Natural killer cell (primary cell): ENCODE measurements around the gene LRCH3. TPM values are rescaled to one million over a fixed set of nuclear protein-coding genes. Genes with fewer than 3 reads are reported as not detected.

Experiments
- ATAC-seq, 3 donors: fragments of 150-1000 bp in 2 of 3; fragments of 200-7000 bp in 1 of 3; cut with Tn5 transposase; 1 replicate in 1 of 3; 2 replicates in 2 of 3; pipeline ENCODE4 v1.10.0; 2021; ENCODE audit warnings: mild to moderate bottlenecking in 2 of 3, moderate library complexity in 2 of 3
- DNase-seq, 2 donors: peaks; one replicate each; pipeline versions ENCODE4 v3.0.0 to v3.0.0-alpha.2; 2013 to 2021; ENCODE audit warnings: mixed read lengths in 1 of 2
- H3K27ac ChIP-seq: one replicate; pipeline ENCODE4 v1.5.1; 2013; ENCODE audit warnings: mild to moderate bottlenecking, low read length
- H3K27me3 ChIP-seq: one replicate; pipeline ENCODE4 v1.6.1; 2013; ENCODE audit warnings: low read length; ENCODE audit not compliant: control insufficient read depth, insufficient read depth
- H3K36me3 ChIP-seq: one replicate; pipeline ENCODE4 v1.6.1; 2013; ENCODE audit warnings: low read length; ENCODE audit not compliant: control insufficient read depth, insufficient read depth
- H3K4me1 ChIP-seq: one replicate; pipeline ENCODE4 v1.6.1; 2013; ENCODE audit warnings: low read length; ENCODE audit not compliant: control insufficient read depth, insufficient read depth
- H3K4me3 ChIP-seq: one replicate; pipeline ENCODE4 v1.5.1; 2013; ENCODE audit warnings: low read length
- H3K9me3 ChIP-seq: one replicate; pipeline ENCODE4 v1.6.1; 2013; ENCODE audit warnings: low read length; ENCODE audit not compliant: control insufficient read depth, insufficient read depth
- H3K27ac Mint-ChIP-seq, 2 donors: one replicate each; pipeline ENCODE4 v1.8.0; 2022; ENCODE audit warnings: mild to moderate bottlenecking in 2 of 2, mixed read lengths in 2 of 2, moderate library complexity in 1 of 2
- H3K27me3 Mint-ChIP-seq, 2 donors: one replicate each; pipeline ENCODE4 v1.8.0; 2022; ENCODE audit warnings: low read depth in 2 of 2, mixed read lengths in 2 of 2
- H3K36me3 Mint-ChIP-seq: one replicate; pipeline ENCODE4 v1.8.0; 2022; ENCODE audit warnings: mixed read lengths
- H3K4me1 Mint-ChIP-seq, 2 donors: one replicate each; pipeline ENCODE4 v1.8.0; 2022; ENCODE audit warnings: mixed read lengths in 2 of 2
- H3K4me3 Mint-ChIP-seq: one replicate; pipeline ENCODE4 v1.8.0; 2022; ENCODE audit warnings: mild to moderate bottlenecking, moderate library complexity, mixed read lengths
- H3K9me3 Mint-ChIP-seq, 2 donors: one replicate each; pipeline ENCODE4 v1.8.0; 2022; ENCODE audit warnings: mixed read lengths in 2 of 2
- CTCF ChIP-seq: fragments of 200-600 bp; IDR thresholded peaks from one replicate; pipeline ENCODE4 v1.8.0; 2022; ENCODE audit warnings: antibody characterized with exemption
- WGBS: methylation state at CpG from one replicate; pipeline ENCODE4 v1.1.7; 2013; ENCODE audit warnings: missing lambda C conversion rate; ENCODE audit not compliant: insufficient coverage; 5-methylcytosine and 5-hydroxymethylcytosine counted together
- intact Hi-C: fragments of 100-400 bp; cut with micrococcal nuclease; formaldehyde crosslinking; loops from one replicate; pipeline ENCODE4 v1.14.2; 2022
- total RNA-seq, 4 donors: library from RNA; stranded (reverse); fragments of 120-200 nt in 1 of 4; gene quantifications; one replicate each; pipeline versions ENCODE4 v1.2.3 to v1.2.4, GENCODE V29; 2013 to 2022

Gene LRCH3
- total RNA-seq, 3 donors from 2014 or later (not counting 1 experiment from before 2014, with no cell fraction given) = 68.1 to 90.5 (median 90.3) TPM

- H3K27ac Mint-ChIP-seq = no peak overlapping the region
- H3K27me3 Mint-ChIP-seq = peaks cover 0 to 3% of the 10 kb centered on the region in 2 donors
- 95% methylated on average over 4 of the region's 4 CpGs for WGBS
- no peak for TF ChIP-seq CTCF
- ATAC-seq = no peak
- intact Hi-C loops = no loop called here
- H3K4me3 ChIP-seq = no peak overlapping the region
- H3K36me3 Mint-ChIP-seq = no peaks in the 10 kb centered on the region
- no peaks in the 10 kb centered on the region for H3K36me3 ChIP-seq
- no peaks in the 10 kb centered on the region for H3K27me3 ChIP-seq
- no peaks in the 10 kb centered on the region for H3K9me3 Mint-ChIP-seq
- no peak for DNase-seq
- H3K4me1 ChIP-seq = peaks cover 12% of the 10 kb centered on the region
- peaks cover 23 to 27% of the 10 kb centered on the region in 2 donors for H3K4me1 Mint-ChIP-seq
- no peaks in the 10 kb centered on the region for H3K9me3 ChIP-seq
- no peak overlapping the region for H3K27ac ChIP-seq
- H3K4me3 Mint-ChIP-seq = no peak overlapping the region
These were observed 44.2 kb upstream of the LRCH3 start for GRCh38 chr3:197746801-197747237.

- no peak for TF ChIP-seq CTCF
- Histone ChIP-seq H3K4me1 (peaks cover 16% of the 10 kb centered on the region), H3K27me3 (no peaks in the 10 kb centered on the region), H3K9me3 (no peaks in the 10 kb centered on the region), H3K36me3 (no peaks in the 10 kb centered on the region), H3K4me3 (peak overlapping the region; percentile 86), H3K27ac (peak overlapping the region; percentile 73)
- Mint-ChIP-seq H3K27me3 (no peaks in the 10 kb centered on the region), H3K9me3 (no peaks in the 10 kb centered on the region), H3K36me3 (no peaks in the 10 kb centered on the region), H3K4me1 (peaks cover 32 to 40% of the 10 kb centered on the region in 2 donors), H3K4me3 (peak overlapping the region; percentile 97), H3K27ac (peak overlapping the region; percentile 87 to 90)
- intact Hi-C loops = loop anchor here (1.0 kb wide), 2 partner anchors 11 to 43 kb away; partner anchors contain the start of gene LRCH3
- DNase-seq (no peak), ATAC-seq (no peak)
- WGBS = 54% methylated on average over 7 of the region's 12 CpGs
These were observed 42.3 kb upstream of the LRCH3 start for GRCh38 chr3:197748597-197749314.

- Histone ChIP-seq H3K9me3 (no peaks in the 10 kb centered on the region), H3K36me3 (no peaks in the 10 kb centered on the region), H3K27me3 (no peaks in the 10 kb centered on the region), H3K27ac (peak overlapping the region; percentile 73), H3K4me3 (peak overlapping the region; percentile 86), H3K4me1 (peaks cover 16% of the 10 kb centered on the region)
- WGBS = under 1% methylated on average over 18 of the region's 18 CpGs
- Mint-ChIP-seq H3K36me3 (no peaks in the 10 kb centered on the region), H3K4me1 (peaks cover 37 to 45% of the 10 kb centered on the region in 2 donors), H3K27me3 (no peaks in the 10 kb centered on the region), H3K9me3 (no peaks in the 10 kb centered on the region), H3K4me3 (peak overlapping the region; percentile 97), H3K27ac (peak overlapping the region; percentile 87 to 90)
- DNase-seq = peak in 1 of 2 donors; percentile 87
- no peak for TF ChIP-seq CTCF
- intact Hi-C loops = loop anchor here (1.0 kb wide), 2 partner anchors 12 to 42 kb away; partner anchors contain the start of gene LRCH3
- ATAC-seq = peak; percentile 32 to 48 (median 40)
These were observed 41.8 kb upstream of the LRCH3 start for GRCh38 chr3:197749315-197749600.
